GM18526 (cell line): Measurements from ENCODE around the gene PTDSS2.

Source experiments
- POLR2A ChIP-seq: IDR thresholded peaks from 3 replicates; pipeline ENCODE4 v1.6.1; 2011; ENCODE audit not compliant: insufficient read length; ENCODE audit errors: extremely low read depth

Gene PTDSS2

GRCh38 chr11:529728-530411 is 79.8 kb downstream of the PTDSS2 start:
- TF ChIP-seq POLR2A, result no peak

- TF ChIP-seq POLR2A, result no peak
Measured at GRCh38 chr11:530960-531831, 81.1 kb downstream of the PTDSS2 start.

GRCh38 chr11:531919-532526 is 81.9 kb downstream of the PTDSS2 start:
- TF ChIP-seq POLR2A, result no peak

GRCh38 chr11:532527-532985 is 82.5 kb downstream of the PTDSS2 start:
- no peak for TF ChIP-seq POLR2A

GRCh38 chr11:532986-533585 is 83.0 kb downstream of the PTDSS2 start:
- TF ChIP-seq POLR2A, result no peak

- no peak for TF ChIP-seq POLR2A
Measured at GRCh38 chr11:533586-534395, 83.7 kb downstream of the PTDSS2 start.

- TF ChIP-seq POLR2A, result no peak
Measured at GRCh38 chr11:534396-535209, 84.5 kb downstream of the PTDSS2 start.

- no peak for TF ChIP-seq POLR2A
Measured at GRCh38 chr11:535210-535518, 85.1 kb downstream of the PTDSS2 start.

- peak; percentile 85 for TF ChIP-seq POLR2A
Measured at GRCh38 chr11:535519-536454, 85.7 kb downstream of the PTDSS2 start, which contains the start of gene HRAS. HRAS (minus strand) TSS chr11:535576.

GRCh38 chr11:536841-537621 is 87.0 kb downstream of the PTDSS2 start, which contains the start of gene LRRC56:
LRRC56 (plus strand) TSS chr11:537527; CDS start chr11:540685, 3,158 bp downstream.
- peak; percentile 68 for TF ChIP-seq POLR2A

GRCh38 chr11:537622-538430 is 87.7 kb downstream of the PTDSS2 start:
- TF ChIP-seq POLR2A, result no peak
